B cell (primary cell): ENCODE data around the gene IBTK. TPM values are rescaled to one million over a fixed set of nuclear protein-coding genes. Genes with fewer than 3 reads are reported as not detected.

Experiments
- ATAC-seq: fragments of 200-7000 bp; cut with Tn5 transposase; one replicate; pipeline ENCODE4 v1.10.0; 2021; ENCODE audit warnings: low read depth, mild to moderate bottlenecking, moderate number of reproducible peaks, moderate library complexity
- CTCF ChIA-PET: fragments of 350-600 bp; sonication (Branson Sonifier 250); formaldehyde crosslinking; loops from one replicate; lab custom pipeline; 2021; ENCODE audit warnings: antibody characterized with exemption, inconsistent platforms; lab: Charles Lee
- POLR2A ChIA-PET: fragments of 350-600 bp; sonication (Branson Sonifier 250); formaldehyde crosslinking; loops from one replicate; lab custom pipeline; 2021; ENCODE audit warnings: antibody characterized with exemption; lab: Charles Lee
- DNase-seq: peaks from one replicate; pipeline ENCODE4 v3.0.0; 2013
- H2AFZ ChIP-seq: 2 replicates; pipeline ENCODE4 v1.6.1; 2012; ENCODE audit warnings: mild to moderate bottlenecking, low read depth, low read length; ENCODE audit not compliant: insufficient read depth, poor library complexity, severe bottlenecking
- H3K27ac ChIP-seq, 2 donors: 1 replicate in 1 of 2; 2 replicates in 1 of 2; pipeline ENCODE4 v1.5.1; 2012 to 2013; ENCODE audit warnings: low read length in 2 of 2, mild to moderate bottlenecking in 2 of 2, moderate library complexity in 1 of 2
- H3K27me3 ChIP-seq, 4 experiments: fragments of 200-600 bp in 1 of 4; sonication (generic) in 1 of 4; replicated peaks in 1 of 4; 1 replicate in 2 of 4; 2 replicates in 2 of 4; pipeline versions ENCODE4 v1.6.1 to v1.7.0; 2013 to 2016; ENCODE audit warnings: low read length in 3 of 4, mild to moderate bottlenecking in 2 of 4, mixed read lengths in 1 of 4, moderate library complexity in 1 of 4; ENCODE audit not compliant: insufficient read depth in 4 of 4, control insufficient read depth in 3 of 4; ENCODE audit errors: control extremely low read depth in 1 of 4
- H3K36me3 ChIP-seq, 2 experiments: replicated peaks in 1 of 2; 1 replicate in 1 of 2; 2 replicates in 1 of 2; pipeline versions ENCODE4 v1.6.1 to v1.7.1; 2013; ENCODE audit warnings: low read length in 1 of 2; ENCODE audit not compliant: insufficient read depth in 2 of 2, control insufficient read depth in 1 of 2; ENCODE audit errors: control extremely low read depth in 1 of 2, extremely low read depth in 1 of 2
- H3K4me1 ChIP-seq, 2 donors: fragments of 200-600 bp in 1 of 2; sonication (generic) in 1 of 2; 1 replicate in 1 of 2; 2 replicates in 1 of 2; pipeline versions ENCODE4 v1.5.1 to v1.6.1; 2013 to 2017; ENCODE audit warnings: low read length in 2 of 2; ENCODE audit not compliant: control insufficient read depth in 2 of 2, insufficient read depth in 2 of 2
- H3K4me2 ChIP-seq: replicated peaks from 2 replicates; pipeline ENCODE3; 2012; ENCODE audit warnings: mild to moderate bottlenecking, low read depth, low read length; ENCODE audit not compliant: poor library complexity, severe bottlenecking
- H3K4me3 ChIP-seq, 5 experiments: fragments of 200-600 bp in 1 of 5; sonication (generic) in 1 of 5; 1 replicate in 3 of 5; 2 replicates in 2 of 5; pipeline versions ENCODE4 v1.5.1 to v1.7.0; 2011 to 2016; ENCODE audit warnings: low read length in 4 of 5, mild to moderate bottlenecking in 4 of 5, low read depth in 2 of 5, control low read depth in 1 of 5, moderate library complexity in 1 of 5; ENCODE audit not compliant: insufficient read depth in 1 of 5; ENCODE audit errors: control extremely low read depth in 1 of 5, extremely low read depth in 1 of 5
- H3K79me2 ChIP-seq: fragments of 200-600 bp; sonication (generic); one replicate; pipeline ENCODE4 v1.6.0; 2016; ENCODE audit warnings: low read length; ENCODE audit not compliant: control insufficient read depth, insufficient read depth
- H3K9ac ChIP-seq: fragments of 200-600 bp; sonication (generic); 2 replicates; pipeline ENCODE4 v1.6.1; 2017; ENCODE audit warnings: mild to moderate bottlenecking, low read length, moderate library complexity
- H3K9me3 ChIP-seq, 3 donors: one replicate each; pipeline versions ENCODE4 v1.6.1 to v1.7.1; 2013; ENCODE audit warnings: low read length in 2 of 3; ENCODE audit not compliant: control insufficient read depth in 2 of 3, insufficient read depth in 1 of 3; ENCODE audit errors: control extremely low read depth in 1 of 3
- H4K20me1 ChIP-seq: 2 replicates; pipeline ENCODE4 v1.6.0; 2012; ENCODE audit warnings: mild to moderate bottlenecking, low read length; ENCODE audit not compliant: insufficient read depth, control insufficient read depth, poor library complexity, severe bottlenecking
- H3K27ac Mint-ChIP-seq: one replicate; pipeline ENCODE4 v1.8.0; 2021; ENCODE audit warnings: mixed read lengths
- H3K27me3 Mint-ChIP-seq: one replicate; pipeline ENCODE4 v1.8.0; 2021; ENCODE audit warnings: mixed read lengths
- H3K4me1 Mint-ChIP-seq: one replicate; pipeline ENCODE4 v1.8.0; 2021; ENCODE audit warnings: mixed read lengths
- H3K4me3 Mint-ChIP-seq: one replicate; pipeline ENCODE4 v1.8.0; 2021; ENCODE audit warnings: mixed read lengths
- H3K9me3 Mint-ChIP-seq: one replicate; pipeline ENCODE4 v1.8.0; 2022; ENCODE audit warnings: mixed read lengths; ENCODE audit not compliant: insufficient read depth
- CTCF ChIP-seq: fragments of 200-600 bp; IDR thresholded peaks from one replicate; pipeline ENCODE4 v1.8.0; 2022; ENCODE audit warnings: antibody characterized with exemption, mild to moderate bottlenecking
- EZH2 ChIP-seq: IDR thresholded peaks from 2 replicates; pipeline ENCODE4 v1.6.1; 2012; ENCODE audit warnings: borderline replicate concordance, low read depth, mild to moderate bottlenecking, moderate library complexity, low read length; ENCODE audit not compliant: insufficient read depth, poor library complexity, severe bottlenecking
- WGBS: methylation state at CpG from one replicate; pipeline ENCODE4 v1.1.5; 2013; ENCODE audit warnings: missing lambda C conversion rate; ENCODE audit not compliant: insufficient coverage; 5-methylcytosine and 5-hydroxymethylcytosine counted together
- intact Hi-C: fragments of 100-400 bp; cut with micrococcal nuclease; formaldehyde crosslinking; loops from one replicate; pipeline ENCODE4 v1.10.0; 2022
- polyA plus RNA-seq: library from polyadenylated mRNA; depleted of rRNA; stranded (reverse); fragments of >200 nt; gene quantifications from 2 replicates; pipeline ENCODE4 v1.2.3, GENCODE V29; 2012
- total RNA-seq, 2 donors: library from RNA; stranded (reverse); fragments of 120-200 nt in 1 of 2; gene quantifications; 1 replicate in 1 of 2; 2 replicates in 1 of 2; pipeline versions ENCODE4 v1.2.3 to v1.2.4, GENCODE V29; 2013 to 2022

The IBTK gene
- total and polyA plus RNA-seq, 2 donors (not counting 1 experiment from before 2014, with no cell fraction given), result 4.4 to 28.3 TPM

DNA sequence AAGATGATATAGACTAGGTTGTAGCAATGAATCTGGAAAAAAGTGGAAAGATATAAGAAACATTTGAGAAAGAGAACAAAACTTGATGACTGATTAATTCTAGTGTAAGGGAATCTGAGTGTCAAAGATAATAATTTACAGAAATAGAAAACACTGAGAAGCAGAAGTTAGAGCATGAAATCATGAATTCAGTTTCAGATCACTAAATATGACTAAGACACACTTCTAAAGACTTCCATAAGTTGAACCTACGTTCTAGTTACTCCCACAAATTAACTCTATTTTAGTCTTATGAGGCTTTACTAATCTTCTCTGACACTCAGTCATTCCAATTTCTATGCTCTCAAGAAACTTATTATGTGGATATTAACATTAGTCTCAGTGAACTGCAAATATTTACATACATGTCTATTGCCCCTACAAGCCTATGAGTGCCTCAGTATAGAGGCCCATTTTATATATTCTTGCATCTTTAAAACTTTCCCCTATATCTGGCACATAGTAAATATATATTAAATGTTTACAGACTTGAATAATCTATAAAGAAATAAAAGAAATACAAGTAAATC, 30.4 kb downstream of the IBTK start:
- no peak for ATAC-seq
- Mint-ChIP-seq H3K27me3 (no peaks in the 10 kb centered on the region), H3K9me3 (no peaks in the 10 kb centered on the region), H3K4me3 (no peak overlapping the region), H3K4me1 (peaks cover 3% of the 10 kb centered on the region), H3K27ac (no peak overlapping the region)
- Histone ChIP-seq H3K36me3 (peaks cover 6 to 40% of the 10 kb centered on the region in 2 experiments), H3K27ac (no peak overlapping the region), H3K4me2 (no peak overlapping the region), H4K20me1 (no peaks in the 10 kb centered on the region), H3K4me3 (no peak overlapping the region), H3K9me3 (no peaks in the 10 kb centered on the region), H3K9ac (no peak overlapping the region), H3K27me3 (no peaks in the 10 kb centered on the region), H3K79me2 (no peaks in the 10 kb centered on the region), H3K4me1 (no peaks in the 10 kb centered on the region), H2AFZ (no peak overlapping the region)
- ChIA-PET CTCF (no interaction called here), POLR2A (no interaction called here)
- TF ChIP-seq CTCF, result no peak
- TF ChIP-seq EZH2, result no peak
- intact Hi-C loops, result no loop called here
- DNase-seq, result no peak
- WGBS, result no CpG with 5 or more reads among the region's 1 CpG

DNA sequence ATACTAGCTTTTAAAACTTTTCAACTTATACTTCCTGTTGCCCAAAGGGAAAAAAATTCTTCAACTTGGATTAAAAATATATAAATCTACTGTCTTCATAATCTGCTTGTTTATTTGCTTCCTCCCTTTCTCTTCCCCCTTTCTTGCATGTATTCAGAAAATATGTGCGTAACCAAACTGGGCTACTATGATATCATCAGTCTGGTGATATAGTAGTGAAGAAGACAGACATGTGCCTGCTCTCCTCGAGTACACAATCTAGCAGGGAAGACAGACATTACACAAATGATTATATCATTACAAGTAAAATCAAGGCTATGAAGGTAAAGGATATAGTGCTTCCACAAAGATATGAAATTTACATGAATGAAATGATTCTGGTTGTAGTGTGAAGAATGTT, 31.0 kb downstream of the IBTK start:
- no peak overlapping the region for H3K4me2 ChIP-seq
- no peak overlapping the region for H3K27ac Mint-ChIP-seq
- H3K4me3 Mint-ChIP-seq, result no peak overlapping the region

More for the DNA sequence above, 31.0 kb downstream of the IBTK start:
- no peak overlapping the region for H3K9ac ChIP-seq
- Mint-ChIP-seq H3K4me1 (peaks cover 3% of the 10 kb centered on the region), H3K27me3 (no peaks in the 10 kb centered on the region), H3K9me3 (no peaks in the 10 kb centered on the region)
- H3K4me1 ChIP-seq, result no peaks in the 10 kb centered on the region
- no peaks in the 10 kb centered on the region for H3K79me2 ChIP-seq
- H2AFZ ChIP-seq, result no peak overlapping the region
- intact Hi-C loops, result no loop called here
- no peaks in the 10 kb centered on the region for H3K9me3 ChIP-seq
- H3K4me3 ChIP-seq, result no peak overlapping the region
- CTCF ChIA-PET, result no interaction called here
- H3K27me3 ChIP-seq, result no peaks in the 10 kb centered on the region
- DNase-seq (no peak), ATAC-seq (no peak)
- peaks cover 6 to 42% of the 10 kb centered on the region in 2 experiments for H3K36me3 ChIP-seq
- POLR2A ChIA-PET, result no interaction called here
- TF ChIP-seq CTCF, result no peak
- TF ChIP-seq EZH2, result no peak
- WGBS, result no CpG with 5 or more reads among the region's 2 CpGs
- no peaks in the 10 kb centered on the region for H4K20me1 ChIP-seq
- H3K27ac ChIP-seq, result no peak overlapping the region
